ENCODE results near the gene TRIM69.

DNA sequence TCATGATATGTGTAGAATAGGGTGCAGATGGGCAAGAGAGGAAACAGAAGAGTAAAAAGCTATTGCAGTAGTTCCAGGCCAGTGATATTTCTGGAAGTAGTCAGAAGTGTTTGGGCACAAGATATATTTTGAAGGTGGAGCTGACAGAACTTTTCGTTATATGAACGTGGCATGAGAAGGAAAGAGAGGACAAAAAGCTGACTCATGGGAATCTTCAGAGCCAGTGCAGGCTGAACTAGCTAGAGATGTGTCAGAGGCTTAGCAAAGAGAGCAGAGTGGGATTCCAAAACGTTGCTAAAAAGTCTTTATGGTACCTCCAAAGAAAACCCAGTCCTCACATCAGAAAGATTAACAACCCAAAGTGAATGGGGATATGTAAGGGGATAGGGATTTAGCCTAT lies 28.7 kb downstream of the TRIM69 start:
- no peak for TF ChIP-seq POLR2AphosphoS5 (IDR thresholded peaks at IDR 0.05; ENCODE audit: low read depth, low read length)
- TF ChIP-seq, protein P1, sequence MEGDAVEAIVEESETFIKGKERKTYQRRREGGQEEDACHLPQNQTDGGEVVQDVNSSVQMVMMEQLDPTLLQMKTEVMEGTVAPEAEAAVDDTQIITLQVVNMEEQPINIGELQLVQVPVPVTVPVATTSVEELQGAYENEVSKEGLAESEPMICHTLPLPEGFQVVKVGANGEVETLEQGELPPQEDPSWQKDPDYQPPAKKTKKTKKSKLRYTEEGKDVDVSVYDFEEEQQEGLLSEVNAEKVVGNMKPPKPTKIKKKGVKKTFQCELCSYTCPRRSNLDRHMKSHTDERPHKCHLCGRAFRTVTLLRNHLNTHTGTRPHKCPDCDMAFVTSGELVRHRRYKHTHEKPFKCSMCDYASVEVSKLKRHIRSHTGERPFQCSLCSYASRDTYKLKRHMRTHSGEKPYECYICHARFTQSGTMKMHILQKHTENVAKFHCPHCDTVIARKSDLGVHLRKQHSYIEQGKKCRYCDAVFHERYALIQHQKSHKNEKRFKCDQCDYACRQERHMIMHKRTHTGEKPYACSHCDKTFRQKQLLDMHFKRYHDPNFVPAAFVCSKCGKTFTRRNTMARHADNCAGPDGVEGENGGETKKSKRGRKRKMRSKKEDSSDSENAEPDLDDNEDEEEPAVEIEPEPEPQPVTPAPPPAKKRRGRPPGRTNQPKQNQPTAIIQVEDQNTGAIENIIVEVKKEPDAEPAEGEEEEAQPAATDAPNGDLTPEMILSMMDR (IDR thresholded peaks at IDR 0.05) = no peak
- TF ChIP-seq, protein P2, sequence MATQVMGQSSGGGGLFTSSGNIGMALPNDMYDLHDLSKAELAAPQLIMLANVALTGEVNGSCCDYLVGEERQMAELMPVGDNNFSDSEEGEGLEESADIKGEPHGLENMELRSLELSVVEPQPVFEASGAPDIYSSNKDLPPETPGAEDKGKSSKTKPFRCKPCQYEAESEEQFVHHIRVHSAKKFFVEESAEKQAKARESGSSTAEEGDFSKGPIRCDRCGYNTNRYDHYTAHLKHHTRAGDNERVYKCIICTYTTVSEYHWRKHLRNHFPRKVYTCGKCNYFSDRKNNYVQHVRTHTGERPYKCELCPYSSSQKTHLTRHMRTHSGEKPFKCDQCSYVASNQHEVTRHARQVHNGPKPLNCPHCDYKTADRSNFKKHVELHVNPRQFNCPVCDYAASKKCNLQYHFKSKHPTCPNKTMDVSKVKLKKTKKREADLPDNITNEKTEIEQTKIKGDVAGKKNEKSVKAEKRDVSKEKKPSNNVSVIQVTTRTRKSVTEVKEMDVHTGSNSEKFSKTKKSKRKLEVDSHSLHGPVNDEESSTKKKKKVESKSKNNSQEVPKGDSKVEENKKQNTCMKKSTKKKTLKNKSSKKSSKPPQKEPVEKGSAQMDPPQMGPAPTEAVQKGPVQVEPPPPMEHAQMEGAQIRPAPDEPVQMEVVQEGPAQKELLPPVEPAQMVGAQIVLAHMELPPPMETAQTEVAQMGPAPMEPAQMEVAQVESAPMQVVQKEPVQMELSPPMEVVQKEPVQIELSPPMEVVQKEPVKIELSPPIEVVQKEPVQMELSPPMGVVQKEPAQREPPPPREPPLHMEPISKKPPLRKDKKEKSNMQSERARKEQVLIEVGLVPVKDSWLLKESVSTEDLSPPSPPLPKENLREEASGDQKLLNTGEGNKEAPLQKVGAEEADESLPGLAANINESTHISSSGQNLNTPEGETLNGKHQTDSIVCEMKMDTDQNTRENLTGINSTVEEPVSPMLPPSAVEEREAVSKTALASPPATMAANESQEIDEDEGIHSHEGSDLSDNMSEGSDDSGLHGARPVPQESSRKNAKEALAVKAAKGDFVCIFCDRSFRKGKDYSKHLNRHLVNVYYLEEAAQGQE (IDR thresholded peaks at IDR 0.05; ENCODE audit: insufficient read depth in 1 of 2, low read depth in 2 of 2, low read length in 1 of 2) = no peak
- TF ChIP-seq TCF7L2 (IDR thresholded peaks at IDR 0.05; ENCODE audit: low read depth, low read length) = no peak
